Epithelial cell of proximal tubule (primary cell): Measurements from ENCODE around the gene HIRA. TPM values are rescaled to one million over a fixed set of nuclear protein-coding genes. Genes with fewer than 3 reads are reported as not detected.

Experiments used
- DNase-seq: peaks from one replicate; pipeline ENCODE4 v3.0.0-alpha.2; 2011; ENCODE audit warnings: low read depth
- H3K4me3 ChIP-seq: 2 replicates; pipeline ENCODE4 v1.5.1; 2011; ENCODE audit warnings: low read depth, mild to moderate bottlenecking, low read length
- total RNA-seq: library from RNA; depleted of rRNA; stranded (reverse); fragments of >200 nt; gene quantifications from 2 replicates; pipeline ENCODE4 v1.2.3, GENCODE V29; 2015
- TF ChIP-seq, protein P1 (sequence below): conservative IDR thresholded peaks from 2 replicates; pipeline ENCODE4 v1.5.1; 2012; ENCODE audit warnings: low read depth, mild to moderate bottlenecking, low read length

Gene HIRA
- total RNA-seq, 1 donor from 2014 or later, result 13.3 TPM

DNA sequence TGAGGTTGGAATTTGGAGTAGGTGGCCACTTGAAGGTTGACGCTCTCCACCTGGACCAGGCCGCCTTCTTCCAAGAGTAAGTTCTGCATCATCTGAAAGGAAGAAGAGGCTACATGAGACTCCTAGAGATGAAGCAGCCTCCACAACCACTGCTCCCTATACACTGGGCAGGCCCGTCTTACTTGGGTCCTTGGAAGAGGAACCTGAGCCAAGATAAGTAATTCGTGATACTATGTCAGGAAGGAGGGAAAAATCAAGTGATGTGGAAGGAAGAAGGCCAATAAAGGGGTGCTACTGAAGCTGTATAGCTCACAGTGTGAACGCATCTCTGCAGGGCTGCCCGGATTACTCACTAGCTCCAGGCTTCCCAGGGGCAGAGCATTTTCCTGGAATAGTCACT is 36.4 kb upstream of the HIRA start:
- no peak for DNase-seq
- H3K4me3 ChIP-seq, result no peak overlapping the region
- TF ChIP-seq, protein P1, sequence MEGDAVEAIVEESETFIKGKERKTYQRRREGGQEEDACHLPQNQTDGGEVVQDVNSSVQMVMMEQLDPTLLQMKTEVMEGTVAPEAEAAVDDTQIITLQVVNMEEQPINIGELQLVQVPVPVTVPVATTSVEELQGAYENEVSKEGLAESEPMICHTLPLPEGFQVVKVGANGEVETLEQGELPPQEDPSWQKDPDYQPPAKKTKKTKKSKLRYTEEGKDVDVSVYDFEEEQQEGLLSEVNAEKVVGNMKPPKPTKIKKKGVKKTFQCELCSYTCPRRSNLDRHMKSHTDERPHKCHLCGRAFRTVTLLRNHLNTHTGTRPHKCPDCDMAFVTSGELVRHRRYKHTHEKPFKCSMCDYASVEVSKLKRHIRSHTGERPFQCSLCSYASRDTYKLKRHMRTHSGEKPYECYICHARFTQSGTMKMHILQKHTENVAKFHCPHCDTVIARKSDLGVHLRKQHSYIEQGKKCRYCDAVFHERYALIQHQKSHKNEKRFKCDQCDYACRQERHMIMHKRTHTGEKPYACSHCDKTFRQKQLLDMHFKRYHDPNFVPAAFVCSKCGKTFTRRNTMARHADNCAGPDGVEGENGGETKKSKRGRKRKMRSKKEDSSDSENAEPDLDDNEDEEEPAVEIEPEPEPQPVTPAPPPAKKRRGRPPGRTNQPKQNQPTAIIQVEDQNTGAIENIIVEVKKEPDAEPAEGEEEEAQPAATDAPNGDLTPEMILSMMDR, result no peak

DNA sequence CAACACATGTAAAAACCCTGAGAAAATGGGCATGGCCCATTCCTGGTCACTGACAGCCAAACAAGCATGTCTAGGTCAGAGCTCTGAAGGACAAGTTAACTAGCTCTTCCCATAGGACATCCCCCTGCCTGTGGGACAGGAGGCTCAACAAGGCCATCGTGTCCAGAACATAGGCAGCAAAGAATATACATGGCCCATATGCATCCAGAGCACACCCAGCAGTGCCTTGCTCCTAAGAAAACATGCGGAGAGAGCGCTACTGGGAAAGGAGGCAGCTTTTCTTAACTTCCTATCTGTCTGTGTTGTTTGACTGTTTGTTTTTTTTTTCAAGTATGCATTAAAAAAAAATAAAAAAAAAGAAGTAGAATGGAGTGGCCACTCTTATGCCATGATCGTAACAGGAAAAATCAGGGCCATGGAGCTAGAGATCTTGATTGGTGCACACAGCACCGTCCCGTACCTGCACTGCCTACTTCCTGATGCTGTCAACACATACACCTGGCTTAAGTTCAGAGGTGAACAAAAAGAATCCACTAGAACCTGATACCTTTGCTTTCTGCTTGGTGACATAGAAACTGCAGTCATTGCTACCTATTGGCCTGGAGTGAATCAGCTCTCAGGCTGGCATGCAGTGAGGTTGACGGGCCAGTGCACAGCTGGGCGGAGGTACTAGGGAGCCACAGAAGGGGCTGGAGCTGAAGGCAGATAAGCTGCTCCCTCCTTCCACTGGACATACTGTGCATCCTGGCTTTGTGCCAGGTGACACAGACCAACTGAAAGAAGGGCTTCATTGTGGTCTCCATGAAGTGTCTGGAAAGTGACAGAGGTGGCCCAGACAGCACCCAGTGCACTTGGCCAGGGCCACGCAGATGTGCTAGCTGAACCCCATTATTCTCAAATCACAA is 35.6 kb upstream of the HIRA start:
- no peak overlapping the region for H3K4me3 ChIP-seq
- TF ChIP-seq, protein P1, result no peak
- no peak for DNase-seq

DNA sequence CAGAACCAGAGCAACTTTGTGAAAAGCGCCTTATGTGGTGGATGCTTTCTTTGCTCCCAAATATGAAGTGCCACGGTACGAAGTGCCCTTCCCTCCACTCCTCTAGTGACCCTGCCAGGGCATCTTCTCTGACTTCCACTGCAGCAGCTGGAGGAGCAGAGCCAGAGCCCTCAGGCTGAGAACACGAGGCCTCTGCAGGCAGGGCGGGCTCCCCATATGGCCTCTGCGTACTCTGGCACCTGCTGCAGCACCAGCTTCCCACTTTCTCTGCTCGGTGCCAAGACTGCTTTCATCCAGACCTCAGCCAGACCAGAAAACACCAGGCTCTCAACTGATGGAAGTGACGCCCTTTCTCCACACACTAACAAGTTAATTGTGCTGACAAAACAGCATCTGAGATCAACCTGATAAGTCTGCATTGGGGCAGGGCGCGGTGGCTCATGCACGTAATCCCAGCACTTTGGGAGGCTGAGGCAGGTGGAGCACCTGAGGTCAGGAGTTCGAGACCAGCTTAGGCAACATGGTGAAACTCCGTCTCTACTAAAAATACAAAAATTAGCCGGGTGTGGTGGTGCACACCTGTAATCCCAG is 34.7 kb upstream of the HIRA start:
- no peak for DNase-seq
- no peak overlapping the region for H3K4me3 ChIP-seq
- TF ChIP-seq, protein P1, result no peak

DNA sequence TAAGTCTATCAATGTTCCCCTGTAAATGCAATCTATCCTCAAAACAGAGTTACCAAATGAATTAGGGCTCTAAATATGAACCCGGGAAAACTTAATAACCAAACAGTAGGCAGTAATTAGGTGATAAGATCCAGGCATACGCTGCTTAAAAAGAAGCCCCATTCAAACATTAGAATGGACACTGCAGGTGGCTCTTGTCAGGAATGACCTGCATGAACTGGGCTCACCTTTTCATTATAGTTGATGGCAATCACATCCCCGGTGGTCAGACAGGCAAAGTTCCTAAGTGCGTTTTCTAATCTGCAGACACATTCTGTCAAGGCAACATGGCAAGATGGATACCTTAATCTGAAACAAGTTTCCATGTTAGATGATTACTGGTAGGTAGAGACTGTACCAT is 33.4 kb upstream of the HIRA start:
- no peak overlapping the region for H3K4me3 ChIP-seq
- TF ChIP-seq, protein P1, result no peak
- no peak for DNase-seq

DNA sequence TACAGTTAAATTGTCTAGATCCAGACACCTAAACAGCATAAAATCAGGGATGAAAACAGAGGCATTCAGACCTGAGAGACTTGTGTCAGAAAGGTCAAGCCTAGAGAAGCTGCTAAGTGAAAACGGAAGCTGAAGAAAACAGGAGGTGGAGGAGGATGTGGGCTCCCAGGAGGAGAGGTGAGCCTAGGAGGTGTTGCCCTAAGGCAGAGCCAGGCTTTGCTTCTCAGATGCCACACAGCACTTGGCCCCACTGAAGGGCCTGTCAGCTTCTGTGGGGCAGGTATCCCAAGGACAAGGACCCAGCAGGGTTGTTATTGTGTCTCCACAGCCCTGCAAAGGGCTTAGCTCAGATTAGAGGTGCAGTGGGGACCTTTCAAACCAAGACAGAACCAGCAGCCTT is 33.0 kb upstream of the HIRA start:
- no peak for DNase-seq
- TF ChIP-seq, protein P1, result no peak
- no peak overlapping the region for H3K4me3 ChIP-seq

DNA sequence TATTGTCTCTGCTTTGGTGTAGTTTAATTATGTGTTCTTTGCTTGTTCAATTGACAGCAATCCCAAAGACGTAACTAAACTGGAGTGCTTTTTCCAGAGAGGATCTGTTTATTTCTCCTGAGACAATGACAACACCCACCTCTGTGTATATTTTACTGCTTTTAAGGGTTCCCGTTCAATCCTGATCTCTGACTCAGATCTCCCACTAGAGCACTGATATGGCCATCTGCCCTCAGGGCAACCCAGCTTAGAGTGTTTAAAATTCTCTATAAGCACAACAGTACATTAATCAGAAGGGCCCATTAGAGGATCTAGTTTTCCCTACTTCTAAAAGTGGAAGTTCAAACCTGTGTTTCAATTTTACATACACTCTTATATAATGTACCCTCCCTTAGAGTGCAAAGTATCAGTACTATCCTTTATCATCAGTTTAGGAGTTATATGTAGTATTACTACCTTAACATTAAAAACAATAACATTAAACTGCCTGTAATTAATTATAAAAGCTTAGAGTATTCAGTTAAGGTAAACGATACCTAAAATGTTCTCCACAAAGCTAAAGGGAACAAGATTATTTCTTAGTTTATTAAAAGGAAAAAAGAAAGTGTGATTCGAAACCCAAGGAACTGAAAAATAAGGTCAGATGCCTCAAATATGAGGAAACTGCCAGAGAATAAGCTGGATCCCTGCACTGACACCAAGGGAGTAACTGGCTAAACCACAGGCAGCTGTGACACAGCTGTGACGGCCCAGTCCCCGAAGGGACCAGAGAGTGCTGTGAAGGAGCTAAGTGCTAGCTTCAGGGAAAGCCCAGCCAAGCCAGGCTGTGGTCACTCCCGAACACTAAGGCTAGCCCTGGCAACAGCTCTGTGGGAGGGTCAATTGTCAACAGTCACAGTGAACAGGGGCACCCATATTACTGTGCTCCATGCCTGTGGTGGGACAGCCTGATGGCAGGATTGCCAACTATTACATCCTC is 32.2 kb upstream of the HIRA start:
- H3K4me3 ChIP-seq, result no peak overlapping the region
- no peak for DNase-seq

More for the DNA sequence above, 32.2 kb upstream of the HIRA start:
- TF ChIP-seq, protein P1, result no peak
